Prostate gland (tissue), 2 donors: ENCODE measurements around the gene PC.

ENCODE experiments used
- POLR2A ChIP-seq: fragments of 450-650 bp; IDR thresholded peaks from one replicate; pipeline ENCODE4 v1.6.1; 2016; ENCODE audit warnings: antibody characterized with exemption, mild to moderate bottlenecking
- POLR2AphosphoS5 ChIP-seq: sonication (generic); formaldehyde crosslinking; IDR thresholded peaks from one replicate; pipeline ENCODE4 v1.6.1; 2017; ENCODE audit warnings: antibody characterized with exemption
- TF ChIP-seq, protein P1 (sequence below), 4 experiments: fragments of 200-600 bp in 2 of 4; fragments of 450-650 bp in 2 of 4; sonication (generic) in 2 of 4; IDR thresholded peaks; 1 replicate in 3 of 4; 2 replicates in 1 of 4; pipeline ENCODE4 v1.5.1; 2016 to 2019; ENCODE audit warnings: antibody characterized with exemption in 4 of 4, mild to moderate bottlenecking in 2 of 4, moderate library complexity in 2 of 4

DNA sequence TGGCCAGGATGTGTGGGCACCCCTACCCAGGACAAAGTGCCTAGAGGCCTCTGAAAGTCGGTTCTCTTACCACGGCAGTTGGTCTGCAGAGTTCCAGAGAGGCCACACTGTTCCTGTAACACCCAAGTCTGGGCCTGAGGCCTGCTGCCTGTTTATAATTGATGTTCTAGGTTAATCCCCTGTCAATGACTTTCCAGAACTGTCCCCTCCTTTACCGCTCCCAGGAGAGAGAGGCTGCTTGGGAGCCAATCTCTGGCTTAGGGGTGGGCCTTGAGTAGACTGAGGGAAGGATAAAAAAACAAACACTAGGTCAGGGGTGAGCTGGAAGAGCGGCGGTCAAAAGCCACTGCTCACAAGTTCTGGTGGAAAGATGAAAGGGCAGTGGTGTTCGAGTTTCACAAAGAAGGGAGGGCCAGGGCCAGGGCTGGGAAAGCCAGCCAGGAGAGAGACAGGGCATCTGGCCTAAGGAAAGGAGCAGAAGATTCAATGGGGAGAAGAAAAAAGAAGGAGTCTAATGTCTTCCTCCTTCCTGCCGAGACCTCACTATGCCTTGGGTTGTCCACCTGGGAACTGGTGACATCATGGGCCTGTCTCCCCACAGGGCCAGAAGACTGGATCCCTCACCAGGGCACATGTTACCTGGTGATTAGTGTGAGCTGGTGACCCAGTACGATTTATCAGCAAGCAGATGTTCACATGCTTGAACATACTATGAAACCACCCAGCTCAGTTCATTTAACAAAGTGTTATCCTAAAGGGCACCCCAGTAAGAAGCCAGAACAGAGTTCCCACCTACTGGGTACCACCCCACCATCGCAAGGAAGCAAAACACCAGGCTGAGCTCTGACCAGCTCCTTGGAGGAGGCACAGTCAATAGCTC is 50.2 kb downstream of the PC start:
- TF ChIP-seq, protein P1, sequence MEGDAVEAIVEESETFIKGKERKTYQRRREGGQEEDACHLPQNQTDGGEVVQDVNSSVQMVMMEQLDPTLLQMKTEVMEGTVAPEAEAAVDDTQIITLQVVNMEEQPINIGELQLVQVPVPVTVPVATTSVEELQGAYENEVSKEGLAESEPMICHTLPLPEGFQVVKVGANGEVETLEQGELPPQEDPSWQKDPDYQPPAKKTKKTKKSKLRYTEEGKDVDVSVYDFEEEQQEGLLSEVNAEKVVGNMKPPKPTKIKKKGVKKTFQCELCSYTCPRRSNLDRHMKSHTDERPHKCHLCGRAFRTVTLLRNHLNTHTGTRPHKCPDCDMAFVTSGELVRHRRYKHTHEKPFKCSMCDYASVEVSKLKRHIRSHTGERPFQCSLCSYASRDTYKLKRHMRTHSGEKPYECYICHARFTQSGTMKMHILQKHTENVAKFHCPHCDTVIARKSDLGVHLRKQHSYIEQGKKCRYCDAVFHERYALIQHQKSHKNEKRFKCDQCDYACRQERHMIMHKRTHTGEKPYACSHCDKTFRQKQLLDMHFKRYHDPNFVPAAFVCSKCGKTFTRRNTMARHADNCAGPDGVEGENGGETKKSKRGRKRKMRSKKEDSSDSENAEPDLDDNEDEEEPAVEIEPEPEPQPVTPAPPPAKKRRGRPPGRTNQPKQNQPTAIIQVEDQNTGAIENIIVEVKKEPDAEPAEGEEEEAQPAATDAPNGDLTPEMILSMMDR (IDR thresholded peaks at IDR 0.05), result no peak
- TF ChIP-seq POLR2A (no peak), POLR2AphosphoS5 (no peak)
